Measurements from ENCODE around the gene SOCS2.

DNA sequence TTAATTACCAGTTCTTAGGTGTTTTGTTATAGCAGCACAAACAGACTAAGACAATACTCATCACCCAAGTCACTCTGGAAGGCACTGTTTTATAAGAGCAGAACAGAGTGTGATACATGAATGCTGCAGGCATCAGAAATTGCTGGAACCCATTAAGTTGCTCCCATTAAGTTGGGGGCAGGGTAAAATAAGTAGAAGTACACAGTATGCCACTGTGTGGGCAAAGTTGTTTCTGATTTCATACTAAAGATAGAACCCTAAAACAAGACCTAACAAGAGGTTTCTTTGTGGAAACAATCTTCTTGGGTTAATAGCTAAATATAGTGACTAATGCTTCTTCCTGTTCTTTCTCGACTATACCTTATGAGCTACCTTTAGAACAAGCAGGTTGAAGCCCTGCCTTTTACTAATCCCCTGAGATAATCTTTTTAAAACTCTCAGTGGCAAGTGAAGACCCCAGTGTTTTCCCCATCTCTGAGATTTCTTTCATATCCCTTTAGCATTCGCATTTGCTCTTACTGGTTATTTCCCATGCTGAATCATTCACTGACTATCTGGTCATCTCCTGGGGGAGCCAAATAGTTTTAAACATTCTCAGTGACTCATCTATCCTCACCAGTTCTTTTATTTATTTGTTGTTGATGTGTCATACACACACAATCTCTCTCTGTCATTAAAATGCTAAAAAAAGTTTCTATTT, 52.3 kb downstream of the SOCS2 start:
- TF ChIP-seq ZNF274 (IDR thresholded peaks at IDR 0.05; ENCODE audit: low read depth, low read length) (no peak), SUZ12 (IDR thresholded peaks at IDR 0.05; ENCODE audit: extremely low read depth, insufficient read depth, insufficient read length) (no peak)
